ENCODE measurements around the gene C14orf180.

DNA sequence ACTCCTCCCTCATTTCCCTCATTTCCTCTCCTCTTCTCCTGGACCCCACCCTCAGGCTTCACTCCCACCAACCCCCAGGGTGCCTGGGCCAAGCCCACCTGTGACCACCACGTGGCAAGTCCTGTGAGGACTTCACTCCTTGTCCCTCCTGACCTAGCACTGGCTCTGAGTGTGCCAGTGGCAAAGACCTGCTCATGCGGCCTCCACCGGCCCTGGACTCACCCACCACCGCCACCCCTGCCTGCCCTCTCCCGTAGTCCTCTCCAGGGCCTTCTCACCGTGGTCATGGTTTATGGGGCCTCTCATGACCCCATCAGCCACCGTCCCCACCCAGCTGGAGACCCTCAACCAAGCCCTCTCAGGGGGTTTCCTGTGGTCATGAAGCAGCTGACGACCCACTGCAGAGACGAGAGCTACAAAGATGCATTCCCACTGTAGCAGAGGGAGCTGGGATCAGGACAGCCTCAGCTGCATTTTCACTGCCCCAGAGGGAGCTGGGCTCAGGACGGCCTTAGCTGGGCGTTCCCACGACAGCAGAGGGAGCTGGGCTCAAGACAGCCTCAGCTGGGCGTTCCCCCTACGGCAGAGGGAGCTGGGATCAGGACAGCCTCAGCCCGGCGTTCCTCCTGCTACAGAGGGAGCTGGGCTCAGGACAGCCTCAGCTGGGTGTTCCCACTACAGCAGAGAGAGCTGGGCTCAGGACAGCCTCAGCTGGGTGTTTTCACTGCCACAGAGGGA is 3.2 kb upstream of the C14orf180 start:
- TF ChIP-seq CTCF (optimal IDR thresholded peaks at IDR 0.05 in 1 of 3, IDR thresholded peaks at IDR 0.05 in 1 of 3, conservative IDR thresholded peaks at IDR 0.05 in 1 of 3; ENCODE audit: extremely low read depth in 1 of 3, insufficient read depth in 2 of 3, low read length in 3 of 3) (peak in 1 of 3 experiments; percentile 32), EZH2 (IDR thresholded peaks at IDR 0.05; ENCODE audit: low read length) (no peak)
